GM18861 (cell line): ENCODE results near the gene NONO.
"Not testable (repeated sequence)": the region's sequence is repeated elsewhere in the genome, so short reads cannot be mapped to it uniquely, and the experiment has no call there.

Source experiments
- ATAC-seq: cut with Tn5 transposase; IDR thresholded peaks from one replicate; pipeline ENCODE4 v1.9.1; 2021; ENCODE audit not compliant: unreplicated experiment

NONO gene

DNA sequence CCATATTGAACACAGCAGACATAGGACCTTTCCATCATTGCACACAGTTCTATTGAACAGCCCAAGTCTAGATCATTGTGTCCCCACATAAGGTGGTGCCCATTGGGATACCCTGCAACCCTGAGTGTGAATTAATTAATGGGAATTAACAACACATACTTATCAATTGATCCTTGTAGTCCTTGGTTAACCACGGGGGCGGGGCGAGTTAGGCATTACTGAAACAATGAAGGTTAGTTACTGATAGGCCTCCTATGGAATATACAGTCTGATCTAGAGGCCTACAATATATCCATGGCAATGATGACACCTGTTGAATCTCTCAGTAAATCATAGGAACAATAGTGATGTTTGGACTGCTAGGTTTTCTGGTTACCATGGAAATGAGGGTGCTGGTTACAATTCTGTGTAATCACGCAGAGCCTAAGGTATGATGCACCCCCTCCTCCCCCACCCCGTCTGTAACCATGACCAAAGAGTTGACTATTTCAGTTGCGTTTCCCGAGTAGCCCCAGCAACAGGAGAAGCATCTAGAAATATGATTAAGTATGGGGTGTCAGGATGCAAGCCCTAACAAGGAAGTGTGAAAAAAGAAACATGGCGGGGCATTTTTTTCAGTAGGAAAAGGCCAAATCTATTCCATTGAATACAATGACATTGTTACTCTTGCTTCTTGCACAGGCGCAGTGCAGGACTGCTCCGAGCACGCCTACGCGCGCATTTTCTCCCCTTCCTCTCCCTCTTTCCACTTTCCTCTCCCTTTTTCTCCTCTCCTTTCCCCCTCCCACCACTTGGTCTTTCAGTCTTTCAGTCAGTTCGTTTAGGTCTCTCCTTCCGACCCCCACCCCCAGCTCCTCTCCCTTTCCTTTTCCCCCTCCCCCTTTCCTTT, 677 bp upstream of the NONO start:
- ATAC-seq: peak; percentile 13

- ATAC-seq: no peak
Observed at GRCh38 chrX:71285929-71286328, 2.5 kb downstream of the NONO start.

GRCh38 chrX:71291381-71291780, 7.9 kb downstream of the NONO start:
- ATAC-seq: no peak

- ATAC-seq: no peak
Observed at GRCh38 chrX:71292669-71293365, 9.4 kb downstream of the NONO start.

GRCh38 chrX:71296806-71297205, 13.4 kb downstream of the NONO start:
- no peak for ATAC-seq

- ATAC-seq: no peak
Observed at GRCh38 chrX:71298119-71298518, 14.7 kb downstream of the NONO start.

DNA sequence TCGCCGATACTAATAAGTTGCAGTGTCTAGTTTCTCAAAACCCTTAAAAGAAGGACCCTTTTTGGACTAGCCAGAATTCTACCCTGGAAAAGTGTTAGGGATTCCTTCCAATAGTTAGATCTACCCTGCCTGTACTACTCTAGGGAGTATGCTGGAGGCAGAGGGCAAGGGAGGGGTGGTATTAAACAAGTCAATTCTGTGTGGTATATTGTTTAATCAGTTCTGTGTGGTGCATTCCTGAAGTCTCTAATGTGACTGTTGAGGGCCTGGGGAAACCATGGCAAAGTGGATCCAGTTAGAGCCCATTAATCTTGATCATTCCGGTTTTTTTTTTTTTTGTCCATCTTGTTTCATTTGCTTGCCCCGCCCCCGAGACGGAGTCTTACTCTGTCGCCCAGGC, 16.6 kb downstream of the NONO start:
- ATAC-seq: not testable (repeated sequence)

- not testable (repeated sequence) for ATAC-seq
Observed at GRCh38 chrX:71300495-71300894, 17.1 kb downstream of the NONO start.

- ATAC-seq: no peak
Observed at GRCh38 chrX:71301195-71301924, 17.9 kb downstream of the NONO start, which contains the start of gene ITGB1BP2. TSS of gene ITGB1BP2 (plus strand) at chrX:71301750. CDS start at chrX:71301807, 57 bp downstream.

DNA sequence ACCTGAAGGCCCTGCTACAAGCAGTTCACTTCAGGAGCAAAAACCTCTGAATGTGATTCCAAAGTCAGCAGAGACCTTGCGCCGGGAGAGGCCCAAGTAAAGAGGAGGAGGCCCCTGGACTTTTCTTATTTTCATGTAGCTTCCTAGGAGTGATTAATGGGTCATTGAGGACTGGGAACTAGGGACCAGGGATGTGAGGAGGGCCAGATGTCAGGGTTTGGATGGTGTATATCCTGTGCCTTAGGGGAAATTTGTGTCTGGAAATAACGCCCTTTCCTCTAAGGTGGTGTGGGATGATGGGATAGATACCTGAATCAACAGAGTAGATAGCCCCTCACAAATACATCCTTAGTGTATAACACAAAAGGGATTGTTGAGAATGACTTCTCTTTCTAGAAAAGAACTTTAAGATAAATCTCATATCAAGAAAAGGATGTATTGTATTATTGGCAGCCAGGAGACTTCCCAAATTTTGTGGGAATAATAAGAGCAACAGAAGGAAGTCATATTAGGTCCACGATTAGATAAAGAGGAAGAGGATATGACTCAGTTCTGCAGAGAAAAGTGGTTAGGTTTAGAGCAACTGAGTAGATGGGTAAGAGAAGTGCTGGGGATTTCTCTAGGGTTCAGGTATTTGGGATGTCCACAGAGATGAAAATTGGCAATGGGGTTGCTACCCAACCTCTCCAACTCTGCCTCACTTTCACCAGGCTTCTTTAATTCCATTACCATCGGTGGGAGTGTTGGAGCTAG, 19.2 kb downstream of the NONO start:
- ATAC-seq: no peak

GRCh38 chrX:71304561-71304960, 21.1 kb downstream of the NONO start:
- ATAC-seq: no peak

DNA sequence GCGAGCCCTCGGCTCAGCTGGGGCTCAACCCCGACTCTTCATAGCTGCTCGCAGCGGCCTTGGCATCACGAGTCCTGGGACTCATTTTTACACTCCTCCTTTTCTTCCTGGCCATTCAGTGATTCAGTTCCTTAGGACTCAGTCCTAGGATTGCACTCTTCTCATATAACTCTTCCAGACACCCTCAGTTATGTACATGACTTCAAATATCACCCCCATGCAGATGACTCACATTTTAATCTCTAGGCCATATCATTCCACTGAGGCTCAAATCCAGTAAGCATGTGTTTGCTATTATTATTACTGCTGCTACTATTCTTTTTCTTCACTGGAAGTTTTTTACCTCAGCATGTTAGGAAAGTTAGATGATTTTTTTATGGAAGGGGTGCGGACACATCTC, 32.5 kb downstream of the NONO start:
- ATAC-seq: no peak

DNA sequence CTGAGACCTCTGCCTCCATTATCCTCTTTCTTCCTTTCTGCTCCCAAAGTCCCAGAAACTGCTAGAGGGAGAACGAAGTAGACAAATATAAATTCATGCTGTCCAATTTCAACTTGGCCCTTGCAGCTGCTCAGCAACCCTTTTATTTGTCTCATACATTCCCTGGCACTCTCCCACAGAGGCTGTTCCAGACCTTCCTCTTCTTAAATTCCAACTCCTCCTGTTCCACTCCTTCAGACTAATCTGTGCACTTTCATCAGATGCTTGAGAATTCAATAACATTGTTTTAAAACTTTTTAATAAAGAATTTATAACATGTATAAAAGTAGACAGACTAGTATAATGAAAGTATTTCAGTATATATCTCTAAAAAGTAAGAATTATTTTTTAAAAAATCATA, 33.5 kb downstream of the NONO start:
- ATAC-seq: not testable (repeated sequence)

GRCh38 chrX:71320126-71320525, 36.7 kb downstream of the NONO start:
- ATAC-seq: no peak

GRCh38 chrX:71321731-71322130, 38.3 kb downstream of the NONO start:
- no peak for ATAC-seq

DNA sequence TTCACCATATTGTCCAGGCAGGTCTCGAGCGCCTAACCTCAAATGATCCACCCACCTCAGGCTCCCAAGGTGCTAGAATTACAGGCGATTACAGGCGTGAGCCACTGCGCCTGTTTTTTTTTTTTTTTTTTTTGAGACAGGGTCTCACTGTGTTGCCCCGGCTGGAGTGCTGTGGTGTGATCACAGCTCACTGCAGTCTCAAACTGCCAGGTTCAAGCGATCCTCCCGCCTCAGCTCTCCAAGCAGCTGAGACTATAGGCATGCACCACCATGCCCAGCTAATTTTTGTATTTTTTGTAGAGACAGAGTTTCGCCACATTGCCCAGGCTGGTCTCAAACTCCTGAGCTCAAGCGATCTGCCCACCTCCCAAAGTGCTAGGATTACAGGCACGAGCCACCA, 41.0 kb downstream of the NONO start:
- ATAC-seq: not testable (repeated sequence)

DNA sequence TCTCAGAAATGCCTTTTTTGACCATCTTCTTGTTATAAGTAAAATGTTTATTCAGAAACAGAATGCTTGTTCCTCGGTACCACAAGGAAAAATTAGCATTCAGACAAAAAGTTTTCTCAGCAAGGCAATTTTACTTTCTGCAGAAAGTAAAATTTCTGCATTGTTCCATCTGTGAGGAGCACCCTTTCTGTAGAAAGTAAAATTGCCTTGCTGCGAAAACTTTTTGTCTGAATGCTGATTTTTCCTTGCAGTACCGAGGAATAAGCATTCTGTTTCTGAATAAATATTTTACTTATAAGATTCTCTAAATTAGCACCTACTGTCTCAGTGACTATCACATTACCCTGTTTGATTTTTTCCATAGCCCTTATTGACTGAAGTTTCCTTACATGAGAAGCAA, 43.0 kb downstream of the NONO start:
- ATAC-seq: no peak

DNA sequence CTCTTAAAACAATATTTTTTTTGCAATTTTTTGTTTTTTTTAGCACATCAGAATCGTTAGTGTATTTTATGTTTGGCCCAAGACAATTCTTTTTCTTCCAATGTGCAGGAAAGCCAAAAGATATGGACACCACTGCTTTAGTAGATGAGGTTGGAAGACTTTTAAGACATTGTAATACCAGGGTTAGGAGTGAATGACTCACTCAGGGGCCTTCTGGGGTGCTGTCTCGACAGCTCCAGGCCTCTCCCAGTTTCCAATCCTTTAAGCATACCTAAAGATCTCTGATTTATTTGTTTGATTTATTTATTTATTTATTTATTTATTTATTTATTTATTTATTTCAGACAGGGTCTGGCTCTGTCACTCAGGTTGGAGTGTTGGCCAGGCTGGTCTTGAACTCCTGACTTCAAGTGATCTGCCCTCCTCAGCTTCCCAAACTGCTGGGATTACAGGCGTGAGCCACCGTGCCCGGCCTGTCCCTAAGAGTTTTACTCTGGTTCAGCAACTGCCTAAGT, 65.8 kb downstream of the NONO start:
- not testable (repeated sequence) for ATAC-seq

GRCh38 chrX:71349867-71350266, 66.4 kb downstream of the NONO start:
- not testable (repeated sequence) for ATAC-seq
